Measurements from ENCODE around the gene DLK2. TPM values are rescaled to one million over a fixed set of nuclear protein-coding genes. Genes with fewer than 3 reads are reported as not detected.

The DLK2 gene
- total RNA-seq, 1 donor from 2014 or later: 8.6 TPM

GRCh38 chr6:43454696-43455530, 435 bp downstream of the DLK2 start:
- DNase-seq (ENCODE audit: low spot score in 2 of 2) (peak; percentile 88 to 90), FAIRE-seq (no peak)

GRCh38 chr6:43454290-43454695, 1.1 kb downstream of the DLK2 start:
- DNase-seq (ENCODE audit: low spot score in 2 of 2) (no peak), FAIRE-seq (no peak)

- FAIRE-seq: no peak
- no peak for DNase-seq (ENCODE audit: low spot score in 2 of 2)
Measured at GRCh38 chr6:43453831-43454230, 1.5 kb downstream of the DLK2 start.

- no peak for FAIRE-seq
Measured at GRCh38 chr6:43452896-43453295, 2.5 kb downstream of the DLK2 start.

GRCh38 chr6:43451939-43452338, 3.4 kb downstream of the DLK2 start:
- FAIRE-seq (no peak), DNase-seq (ENCODE audit: low spot score in 2 of 2) (no peak)

More at GRCh38 chr6:43452896-43453295, 2.5 kb downstream of the DLK2 start:
- DNase-seq (ENCODE audit: low spot score in 2 of 2): no peak

GRCh38 chr6:43451348-43451747, 4.0 kb downstream of the DLK2 start:
- DNase-seq (ENCODE audit: low spot score in 2 of 2) (no peak), FAIRE-seq (no peak)

GRCh38 chr6:43450699-43451131, 4.6 kb downstream of the DLK2 start:
- FAIRE-seq: no peak
- no peak for DNase-seq (ENCODE audit: low spot score in 2 of 2)

GRCh38 chr6:43448916-43449315, 6.4 kb downstream of the DLK2 start:
- FAIRE-seq: no peak
- DNase-seq (ENCODE audit: low spot score in 2 of 2): no peak

- FAIRE-seq (no peak), DNase-seq (ENCODE audit: low spot score in 2 of 2) (no peak)
Measured at GRCh38 chr6:43447604-43448003, 7.7 kb downstream of the DLK2 start.

- DNase-seq (ENCODE audit: low spot score in 2 of 2): no peak
Measured at GRCh38 chr6:43445576-43445975, 9.8 kb downstream of the DLK2 start.

GRCh38 chr6:43444582-43444981, 10.8 kb downstream of the DLK2 start:
- FAIRE-seq: no peak
- DNase-seq (ENCODE audit: low spot score in 2 of 2): no peak

More at GRCh38 chr6:43445576-43445975, 9.8 kb downstream of the DLK2 start:
- FAIRE-seq: no peak

- no peak for DNase-seq (ENCODE audit: low spot score in 2 of 2)
- FAIRE-seq: no peak
Measured at GRCh38 chr6:43444036-43444435, 11.3 kb downstream of the DLK2 start.

- FAIRE-seq: no peak
- DNase-seq (ENCODE audit: low spot score in 2 of 2): no peak
Measured at GRCh38 chr6:43442935-43443334, 12.4 kb downstream of the DLK2 start.

GRCh38 chr6:43437700-43438099, 17.6 kb downstream of the DLK2 start:
- DNase-seq (ENCODE audit: low spot score in 2 of 2) (no peak), FAIRE-seq (no peak)

- FAIRE-seq (no peak), DNase-seq (ENCODE audit: low spot score in 2 of 2) (no peak)
Measured at GRCh38 chr6:43436577-43437282, 18.6 kb downstream of the DLK2 start.

GRCh38 chr6:43435682-43436437, 19.5 kb downstream of the DLK2 start:
- no peak for FAIRE-seq
- no peak for DNase-seq (ENCODE audit: low spot score in 2 of 2)

- FAIRE-seq: no peak
- no peak for DNase-seq (ENCODE audit: low spot score in 2 of 2)
Measured at GRCh38 chr6:43434943-43435342, 20.4 kb downstream of the DLK2 start.

GRCh38 chr6:43434001-43434840, 21.1 kb downstream of the DLK2 start:
- no peak for DNase-seq (ENCODE audit: low spot score in 2 of 2)
- no peak for FAIRE-seq

GRCh38 chr6:43433148-43433547, 22.2 kb downstream of the DLK2 start:
- FAIRE-seq (no peak), DNase-seq (ENCODE audit: low spot score in 2 of 2) (no peak)
